Measurements from ENCODE around the gene SCAMP3.

- no peak for TF ChIP-seq EGR1 (IDR thresholded peaks at IDR 0.05; ENCODE audit: low read depth)
- no peak for TF ChIP-seq EZH2 (IDR thresholded peaks at IDR 0.05)
- no peak for TF ChIP-seq CBX3 (IDR thresholded peaks at IDR 0.05; ENCODE audit: low read depth)
- TF ChIP-seq, protein P1, sequence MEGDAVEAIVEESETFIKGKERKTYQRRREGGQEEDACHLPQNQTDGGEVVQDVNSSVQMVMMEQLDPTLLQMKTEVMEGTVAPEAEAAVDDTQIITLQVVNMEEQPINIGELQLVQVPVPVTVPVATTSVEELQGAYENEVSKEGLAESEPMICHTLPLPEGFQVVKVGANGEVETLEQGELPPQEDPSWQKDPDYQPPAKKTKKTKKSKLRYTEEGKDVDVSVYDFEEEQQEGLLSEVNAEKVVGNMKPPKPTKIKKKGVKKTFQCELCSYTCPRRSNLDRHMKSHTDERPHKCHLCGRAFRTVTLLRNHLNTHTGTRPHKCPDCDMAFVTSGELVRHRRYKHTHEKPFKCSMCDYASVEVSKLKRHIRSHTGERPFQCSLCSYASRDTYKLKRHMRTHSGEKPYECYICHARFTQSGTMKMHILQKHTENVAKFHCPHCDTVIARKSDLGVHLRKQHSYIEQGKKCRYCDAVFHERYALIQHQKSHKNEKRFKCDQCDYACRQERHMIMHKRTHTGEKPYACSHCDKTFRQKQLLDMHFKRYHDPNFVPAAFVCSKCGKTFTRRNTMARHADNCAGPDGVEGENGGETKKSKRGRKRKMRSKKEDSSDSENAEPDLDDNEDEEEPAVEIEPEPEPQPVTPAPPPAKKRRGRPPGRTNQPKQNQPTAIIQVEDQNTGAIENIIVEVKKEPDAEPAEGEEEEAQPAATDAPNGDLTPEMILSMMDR (IDR thresholded peaks at IDR 0.05 in 2 of 3, conservative IDR thresholded peaks at IDR 0.05 in 1 of 3; ENCODE audit: borderline replicate concordance in 1 of 3, insufficient read depth in 1 of 3, low read depth in 2 of 3, low read length in 2 of 3), result no peak
- no peak for TF ChIP-seq POLR2A (IDR thresholded peaks at IDR 0.05; ENCODE audit: borderline replicate concordance, extremely low read depth, insufficient read depth, insufficient read length)
- TF ChIP-seq ZNF274 (IDR thresholded peaks at IDR 0.05; ENCODE audit: low read depth, low read length), result no peak
- TF ChIP-seq POLR2AphosphoS5 (IDR thresholded peaks at IDR 0.05; ENCODE audit: low read depth, low read length), result peak; percentile 41; the same call in 1 of the 2 replicates
- TF ChIP-seq, protein P2, sequence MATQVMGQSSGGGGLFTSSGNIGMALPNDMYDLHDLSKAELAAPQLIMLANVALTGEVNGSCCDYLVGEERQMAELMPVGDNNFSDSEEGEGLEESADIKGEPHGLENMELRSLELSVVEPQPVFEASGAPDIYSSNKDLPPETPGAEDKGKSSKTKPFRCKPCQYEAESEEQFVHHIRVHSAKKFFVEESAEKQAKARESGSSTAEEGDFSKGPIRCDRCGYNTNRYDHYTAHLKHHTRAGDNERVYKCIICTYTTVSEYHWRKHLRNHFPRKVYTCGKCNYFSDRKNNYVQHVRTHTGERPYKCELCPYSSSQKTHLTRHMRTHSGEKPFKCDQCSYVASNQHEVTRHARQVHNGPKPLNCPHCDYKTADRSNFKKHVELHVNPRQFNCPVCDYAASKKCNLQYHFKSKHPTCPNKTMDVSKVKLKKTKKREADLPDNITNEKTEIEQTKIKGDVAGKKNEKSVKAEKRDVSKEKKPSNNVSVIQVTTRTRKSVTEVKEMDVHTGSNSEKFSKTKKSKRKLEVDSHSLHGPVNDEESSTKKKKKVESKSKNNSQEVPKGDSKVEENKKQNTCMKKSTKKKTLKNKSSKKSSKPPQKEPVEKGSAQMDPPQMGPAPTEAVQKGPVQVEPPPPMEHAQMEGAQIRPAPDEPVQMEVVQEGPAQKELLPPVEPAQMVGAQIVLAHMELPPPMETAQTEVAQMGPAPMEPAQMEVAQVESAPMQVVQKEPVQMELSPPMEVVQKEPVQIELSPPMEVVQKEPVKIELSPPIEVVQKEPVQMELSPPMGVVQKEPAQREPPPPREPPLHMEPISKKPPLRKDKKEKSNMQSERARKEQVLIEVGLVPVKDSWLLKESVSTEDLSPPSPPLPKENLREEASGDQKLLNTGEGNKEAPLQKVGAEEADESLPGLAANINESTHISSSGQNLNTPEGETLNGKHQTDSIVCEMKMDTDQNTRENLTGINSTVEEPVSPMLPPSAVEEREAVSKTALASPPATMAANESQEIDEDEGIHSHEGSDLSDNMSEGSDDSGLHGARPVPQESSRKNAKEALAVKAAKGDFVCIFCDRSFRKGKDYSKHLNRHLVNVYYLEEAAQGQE (IDR thresholded peaks at IDR 0.05; ENCODE audit: low read depth), result no peak
- no peak for TF ChIP-seq MAX (IDR thresholded peaks at IDR 0.05)
- TF ChIP-seq CEBPB (IDR thresholded peaks at IDR 0.05; ENCODE audit: low read depth), result no peak
- no peak for TF ChIP-seq EZH2phosphoT487 (IDR thresholded peaks at IDR 0.05; ENCODE audit: borderline replicate concordance)
- TF ChIP-seq ATF3 (IDR thresholded peaks at IDR 0.05), result no peak
These were observed 52.8 kb downstream of the SCAMP3 start for GRCh38 chr1:155209312-155209721.
